ENCODE results near the gene SCN4A. TPM values are rescaled to one million over a fixed set of nuclear protein-coding genes. Genes with fewer than 3 reads are reported as not detected.
A peak's percentile ranks its signal among the peaks of the same experiment; 100 is the strongest.
"Not testable (repeated sequence)": the region's sequence is repeated elsewhere in the genome, so short reads cannot be mapped to it uniquely, and the experiment has no call there.

Gene SCN4A
- total and polyA plus RNA-seq, 2 experiments from 2014 or later: 0.07 TPM; not detected in 1

DNA sequence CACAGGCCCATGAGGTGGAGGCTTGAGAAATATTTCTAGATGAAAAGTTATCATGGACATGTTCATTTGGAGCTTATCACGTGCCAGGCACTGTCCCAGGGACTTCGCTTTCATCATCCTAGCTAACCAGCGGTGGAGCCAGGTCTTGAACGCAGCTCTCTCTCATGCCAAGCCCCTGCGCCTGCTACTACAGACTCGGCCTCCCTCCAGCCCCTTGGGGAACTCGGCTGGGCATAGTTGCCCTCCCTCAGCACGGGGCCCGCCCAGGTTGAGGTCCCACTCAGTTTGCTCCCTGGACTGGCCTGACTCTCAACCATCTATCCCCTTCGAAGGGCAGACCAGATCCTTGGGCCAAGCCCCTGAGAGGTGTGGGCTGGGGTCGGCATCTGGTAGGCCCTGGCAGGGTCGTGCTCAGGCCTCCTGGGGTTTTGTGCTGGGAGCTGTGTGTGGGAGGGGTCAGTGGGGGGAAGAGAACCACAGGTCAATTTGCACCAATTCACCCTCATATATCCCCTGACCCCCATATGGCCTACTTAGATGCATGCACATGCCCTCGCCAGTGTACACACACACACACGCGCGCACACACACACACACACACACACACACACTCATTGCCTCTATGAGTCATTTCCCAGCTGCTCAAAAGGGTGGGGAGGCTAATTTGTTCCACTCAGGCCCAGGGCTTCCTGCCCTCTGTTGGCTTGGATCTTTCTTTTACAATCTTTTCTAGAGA is 12.1 kb upstream of the SCN4A start:
- Histone ChIP-seq H3K79me2 (no peaks in the 10 kb centered on the region), H3K27me3 (no peaks in the 10 kb centered on the region), H3K4me2 (no peak overlapping the region), H3K4me3 (no peak overlapping the region), H3K9me2 (replicated peaks; ENCODE audit: insufficient read depth) (no peaks in the 10 kb centered on the region), H3K36me3 (replicated peaks; ENCODE audit: insufficient read depth, low read depth) (no peaks in the 10 kb centered on the region), H3K4me1 (ENCODE audit: insufficient read depth) (peaks cover 16% of the 10 kb centered on the region), H3K27ac (no peak overlapping the region), H2AFZ (no peak overlapping the region), H3K9me3 (ENCODE audit: low read depth) (no peaks in the 10 kb centered on the region), H4K20me1 (ENCODE audit: insufficient read depth, poor library complexity, severe bottlenecking) (no peaks in the 10 kb centered on the region)
- DNase-seq (ENCODE audit: low spot score): peak; percentile 46
- no peak for TF ChIP-seq EZH2 (IDR thresholded peaks at IDR 0.05; ENCODE audit: borderline replicate concordance)
- no peak for TF ChIP-seq CTCF (IDR thresholded peaks at IDR 0.05; ENCODE audit: poor library complexity)
- no peak for TF ChIP-seq EZH2phosphoT487 (IDR thresholded peaks at IDR 0.05; ENCODE audit: low read depth, severe bottlenecking, unreplicated experiment)
- 91% methylated on average over 15 of the region's 16 CpGs for WGBS (ENCODE audit: low lambda C conversion rate, missing lambda C conversion rate)

- H2AFZ ChIP-seq: no peak overlapping the region
- no peaks in the 10 kb centered on the region for H4K20me1 ChIP-seq (ENCODE audit: insufficient read depth, poor library complexity, severe bottlenecking)
- TF ChIP-seq EZH2 (IDR thresholded peaks at IDR 0.05; ENCODE audit: borderline replicate concordance): no peak
- TF ChIP-seq CTCF (IDR thresholded peaks at IDR 0.05; ENCODE audit: poor library complexity): no peak
- TF ChIP-seq EZH2phosphoT487 (IDR thresholded peaks at IDR 0.05; ENCODE audit: low read depth, severe bottlenecking, unreplicated experiment): no peak
- H3K79me2 ChIP-seq: no peaks in the 10 kb centered on the region
- no peaks in the 10 kb centered on the region for H3K36me3 ChIP-seq (replicated peaks; ENCODE audit: insufficient read depth, low read depth)
- no peak for DNase-seq (ENCODE audit: low spot score)
- H3K9me3 ChIP-seq (ENCODE audit: low read depth): no peaks in the 10 kb centered on the region
- 83% methylated on average over 5 of the region's 5 CpGs for WGBS (ENCODE audit: low lambda C conversion rate, missing lambda C conversion rate)
- no peaks in the 10 kb centered on the region for H3K9me2 ChIP-seq (replicated peaks; ENCODE audit: insufficient read depth)
- H3K4me3 ChIP-seq: no peak overlapping the region
- peaks cover 16% of the 10 kb centered on the region for H3K4me1 ChIP-seq (ENCODE audit: insufficient read depth)
- H3K27ac ChIP-seq: no peak overlapping the region
- H3K4me2 ChIP-seq: no peak overlapping the region
- H3K27me3 ChIP-seq: no peaks in the 10 kb centered on the region
These were observed 11.5 kb upstream of the SCN4A start for GRCh38 chr17:63984236-63984635.

DNA sequence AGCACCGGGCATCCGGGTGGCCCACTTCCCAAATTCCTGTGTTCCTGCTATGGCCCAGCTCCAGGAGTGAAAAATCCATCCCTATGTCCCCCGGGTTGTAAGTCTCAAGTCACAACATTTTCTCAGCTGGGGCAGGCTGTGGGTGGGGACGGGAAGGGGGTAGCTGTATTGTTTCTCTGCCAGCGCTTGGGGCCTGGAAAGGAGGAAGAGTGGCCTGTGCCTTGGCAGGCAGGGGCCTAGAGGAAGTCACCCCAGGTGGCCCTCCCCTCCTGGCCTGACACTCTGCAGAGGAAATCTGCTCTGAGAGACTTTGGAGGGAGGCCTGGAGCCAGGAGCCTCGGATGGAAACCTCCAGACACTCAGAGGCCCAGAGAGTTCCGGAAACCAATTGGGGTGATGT is 10.6 kb upstream of the SCN4A start:
- H3K36me3 ChIP-seq (replicated peaks; ENCODE audit: insufficient read depth, low read depth): no peaks in the 10 kb centered on the region
- no peaks in the 10 kb centered on the region for H3K79me2 ChIP-seq
- H3K4me1 ChIP-seq (ENCODE audit: insufficient read depth): peaks cover 7% of the 10 kb centered on the region
- no peak overlapping the region for H3K4me3 ChIP-seq
- no peaks in the 10 kb centered on the region for H4K20me1 ChIP-seq (ENCODE audit: insufficient read depth, poor library complexity, severe bottlenecking)
- H3K27ac ChIP-seq: no peak overlapping the region
- no peaks in the 10 kb centered on the region for H3K9me2 ChIP-seq (replicated peaks; ENCODE audit: insufficient read depth)
- H3K4me2 ChIP-seq: no peak overlapping the region
- no peaks in the 10 kb centered on the region for H3K27me3 ChIP-seq
- no peak for DNase-seq (ENCODE audit: low spot score)
- H2AFZ ChIP-seq: no peak overlapping the region
- TF ChIP-seq EZH2 (IDR thresholded peaks at IDR 0.05; ENCODE audit: borderline replicate concordance) (no peak), CTCF (IDR thresholded peaks at IDR 0.05; ENCODE audit: poor library complexity) (no peak), EZH2phosphoT487 (IDR thresholded peaks at IDR 0.05; ENCODE audit: low read depth, severe bottlenecking, unreplicated experiment) (no peak)
- 85% methylated on average over 7 of the region's 7 CpGs for WGBS (ENCODE audit: low lambda C conversion rate, missing lambda C conversion rate)
- H3K9me3 ChIP-seq (ENCODE audit: low read depth): no peaks in the 10 kb centered on the region

DNA sequence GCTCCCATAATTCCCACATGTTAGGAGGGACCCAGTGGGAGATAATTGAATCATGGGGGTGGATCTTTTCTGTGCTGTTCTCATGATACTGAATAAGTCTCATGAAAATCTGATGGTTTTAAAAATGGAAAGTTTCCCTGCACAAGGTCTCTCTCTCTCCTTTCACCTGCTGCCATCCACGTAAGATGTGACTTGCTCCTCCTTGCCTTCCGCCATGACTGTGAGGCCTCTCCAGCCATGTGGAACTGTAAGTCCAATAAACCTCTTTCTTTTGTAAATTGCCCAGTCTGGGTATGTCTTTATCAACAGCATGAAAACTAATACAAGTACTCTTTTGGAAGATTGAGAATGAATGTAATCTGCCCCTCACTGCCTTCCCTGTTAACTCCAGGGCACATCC is 9.9 kb upstream of the SCN4A start:
- not testable (repeated sequence) for H4K20me1 ChIP-seq (ENCODE audit: insufficient read depth, poor library complexity, severe bottlenecking); H3K9me3 ChIP-seq (ENCODE audit: low read depth); H2AFZ ChIP-seq; H3K4me1 ChIP-seq (ENCODE audit: insufficient read depth); H3K79me2 ChIP-seq; H3K27me3 ChIP-seq; H3K4me2 ChIP-seq; H3K36me3 ChIP-seq (replicated peaks; ENCODE audit: insufficient read depth, low read depth); H3K4me3 ChIP-seq; H3K9me2 ChIP-seq (replicated peaks; ENCODE audit: insufficient read depth); DNase-seq (ENCODE audit: low spot score); H3K27ac ChIP-seq
- 93% methylated on average over 2 of the region's 2 CpGs for WGBS (ENCODE audit: low lambda C conversion rate, missing lambda C conversion rate)
